ENCODE data around the gene ZNRF3.

DNA sequence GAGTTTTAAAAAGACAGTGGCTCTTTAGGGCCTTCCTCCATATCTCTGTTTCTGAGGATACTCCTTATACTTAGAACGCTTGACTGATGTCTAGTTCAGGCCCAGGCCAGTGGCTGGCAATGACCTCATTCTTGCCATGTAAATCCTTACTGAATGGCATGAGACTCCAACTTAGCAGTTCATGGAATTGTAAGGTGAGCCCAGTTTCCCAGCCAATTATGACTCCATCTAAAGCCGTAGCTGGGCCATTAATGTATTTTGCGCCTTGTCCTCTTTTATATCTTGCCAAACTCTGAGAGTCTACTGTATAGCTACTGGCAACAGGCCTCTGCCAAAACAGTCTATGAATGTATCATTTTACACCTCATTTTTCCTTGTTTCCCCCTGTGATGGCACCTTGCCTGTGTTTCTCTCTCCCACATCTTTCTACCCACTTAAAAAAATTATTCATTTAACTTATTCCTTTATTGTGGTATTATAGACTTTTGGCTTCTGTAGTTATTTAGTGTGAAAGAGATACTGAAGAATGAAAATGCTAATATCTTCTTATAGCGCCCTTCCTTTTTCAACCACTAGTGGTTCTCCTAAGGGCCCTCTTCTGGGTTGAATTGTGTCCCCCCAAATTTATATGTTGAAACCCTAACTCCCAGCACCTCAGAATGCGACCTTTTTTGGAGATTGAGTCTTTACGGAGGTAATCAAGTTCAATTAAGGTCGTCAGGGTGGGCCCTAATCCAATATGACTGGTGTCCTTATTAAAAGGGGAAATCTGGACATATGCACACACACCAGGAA is 67.4 kb downstream of the ZNRF3 start:
- TF ChIP-seq, protein P1, sequence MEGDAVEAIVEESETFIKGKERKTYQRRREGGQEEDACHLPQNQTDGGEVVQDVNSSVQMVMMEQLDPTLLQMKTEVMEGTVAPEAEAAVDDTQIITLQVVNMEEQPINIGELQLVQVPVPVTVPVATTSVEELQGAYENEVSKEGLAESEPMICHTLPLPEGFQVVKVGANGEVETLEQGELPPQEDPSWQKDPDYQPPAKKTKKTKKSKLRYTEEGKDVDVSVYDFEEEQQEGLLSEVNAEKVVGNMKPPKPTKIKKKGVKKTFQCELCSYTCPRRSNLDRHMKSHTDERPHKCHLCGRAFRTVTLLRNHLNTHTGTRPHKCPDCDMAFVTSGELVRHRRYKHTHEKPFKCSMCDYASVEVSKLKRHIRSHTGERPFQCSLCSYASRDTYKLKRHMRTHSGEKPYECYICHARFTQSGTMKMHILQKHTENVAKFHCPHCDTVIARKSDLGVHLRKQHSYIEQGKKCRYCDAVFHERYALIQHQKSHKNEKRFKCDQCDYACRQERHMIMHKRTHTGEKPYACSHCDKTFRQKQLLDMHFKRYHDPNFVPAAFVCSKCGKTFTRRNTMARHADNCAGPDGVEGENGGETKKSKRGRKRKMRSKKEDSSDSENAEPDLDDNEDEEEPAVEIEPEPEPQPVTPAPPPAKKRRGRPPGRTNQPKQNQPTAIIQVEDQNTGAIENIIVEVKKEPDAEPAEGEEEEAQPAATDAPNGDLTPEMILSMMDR (IDR thresholded peaks at IDR 0.05; ENCODE audit: insufficient read depth, low read depth, low read length) = no peak
- TF ChIP-seq EZH2 (IDR thresholded peaks at IDR 0.05; ENCODE audit: insufficient read depth, low read length) = no peak
